Immature natural killer cell (primary cell): ENCODE results near the gene MRPS18B. TPM values are rescaled to one million over a fixed set of nuclear protein-coding genes. Genes with fewer than 3 reads are reported as not detected.

Source experiments
- DNase-seq, 3 donors: peaks; one replicate each; pipeline ENCODE4 v3.0.0; 2022; ENCODE audit warnings: mixed read lengths in 1 of 3
- H3K27ac Mint-ChIP-seq, 6 donors: one replicate each; pipeline ENCODE4 v1.8.0; 2020; ENCODE audit warnings: mixed read lengths in 6 of 6, mild to moderate bottlenecking in 5 of 6, inconsistent platforms in 4 of 6, moderate library complexity in 3 of 6
- H3K27me3 Mint-ChIP-seq, 3 donors: one replicate each; pipeline ENCODE4 v1.8.0; 2020 to 2021; ENCODE audit warnings: low read depth in 3 of 3, mild to moderate bottlenecking in 3 of 3, mixed read lengths in 3 of 3, moderate library complexity in 3 of 3, inconsistent platforms in 1 of 3
- H3K36me3 Mint-ChIP-seq, 3 donors: one replicate each; pipeline ENCODE4 v1.8.0; 2020; ENCODE audit warnings: mixed read lengths in 3 of 3, inconsistent platforms in 2 of 3, mild to moderate bottlenecking in 2 of 3
- H3K4me1 Mint-ChIP-seq, 2 donors: one replicate each; pipeline ENCODE4 v1.8.0; 2020; ENCODE audit warnings: inconsistent platforms in 2 of 2, mild to moderate bottlenecking in 2 of 2, mixed read lengths in 2 of 2, moderate library complexity in 1 of 2
- H3K4me3 Mint-ChIP-seq, 5 donors: one replicate each; pipeline ENCODE4 v1.8.0; 2020; ENCODE audit warnings: mild to moderate bottlenecking in 5 of 5, mixed read lengths in 5 of 5, inconsistent platforms in 3 of 5, moderate library complexity in 3 of 5
- H3K9me3 Mint-ChIP-seq, 6 donors: one replicate each; pipeline ENCODE4 v1.8.0; 2020; ENCODE audit warnings: mild to moderate bottlenecking in 6 of 6, mixed read lengths in 6 of 6, inconsistent platforms in 4 of 6, moderate library complexity in 3 of 6
- polyA plus RNA-seq, 3 donors: library from polyadenylated mRNA; unstranded; fragments of 300-500 nt; fragmentation: Illumina TruSeq; gene quantifications; one replicate each; pipeline ENCODE4 v1.2.3, GENCODE V29; 2021

Gene MRPS18B
- 100 to 1,000 TPM in 2 of 3 donors, 10 to 100 TPM in 1; 86.6 to 114 (median 102) TPM for polyA plus RNA-seq

DNA sequence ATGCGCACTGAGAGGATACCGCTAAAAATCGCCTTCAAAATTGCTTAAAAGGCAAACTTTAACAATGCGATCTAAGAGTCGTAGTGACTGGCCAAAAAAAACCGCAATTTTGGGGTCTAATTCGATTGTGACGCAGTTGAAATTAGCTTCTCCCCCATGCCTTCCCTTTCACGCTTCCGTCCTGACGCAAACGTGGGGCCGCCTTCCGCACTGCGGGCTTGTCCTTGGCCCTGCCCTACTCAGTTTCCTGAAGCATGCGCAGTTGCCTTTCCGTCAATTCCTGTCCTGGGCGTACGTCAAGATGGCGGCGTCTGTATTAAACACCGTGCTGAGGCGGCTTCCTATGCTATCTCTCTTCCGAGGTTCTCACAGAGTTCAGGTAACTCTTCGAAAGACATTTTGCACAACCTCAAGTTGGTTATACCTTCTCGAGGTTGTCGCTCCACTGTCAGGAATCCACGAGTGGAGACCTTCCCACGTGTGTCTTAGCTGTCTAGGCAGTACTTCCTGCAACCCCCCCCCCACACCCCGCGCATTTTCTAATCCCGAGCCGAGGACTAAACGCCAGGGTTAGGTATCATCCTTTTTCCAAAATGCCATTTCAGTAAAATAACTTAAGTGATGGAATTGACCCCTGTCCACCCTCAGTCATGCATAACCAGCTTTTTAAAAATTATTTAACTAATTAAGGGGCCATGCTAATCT is at the start of gene MRPS18B:
Gene MRPS18B (plus strand): TSS at position 276 of the 705 bp plus-strand sequence. CDS start 26 bp downstream, at position 302.
- peak; percentile 98 to 99 (median 99) for DNase-seq
- Mint-ChIP-seq H3K9me3 (peaks cover 0 to 9% (median 2%) of the 10 kb centered on the region in 6 donors), H3K27ac (peak within 1 kb of the TSS; percentile 99 to 100 (median 100)), H3K36me3 (peaks cover 24 to 34% (median 25%) of the 10 kb centered on the region in 3 donors), H3K27me3 (peaks cover 29 to 35% (median 35%) of the 10 kb centered on the region in 3 donors), H3K4me1 (peaks cover 39 to 42% of the 10 kb centered on the region in 2 donors), H3K4me3 (peak within 1 kb of the TSS; percentile 99 to 100 (median 99))

DNA sequence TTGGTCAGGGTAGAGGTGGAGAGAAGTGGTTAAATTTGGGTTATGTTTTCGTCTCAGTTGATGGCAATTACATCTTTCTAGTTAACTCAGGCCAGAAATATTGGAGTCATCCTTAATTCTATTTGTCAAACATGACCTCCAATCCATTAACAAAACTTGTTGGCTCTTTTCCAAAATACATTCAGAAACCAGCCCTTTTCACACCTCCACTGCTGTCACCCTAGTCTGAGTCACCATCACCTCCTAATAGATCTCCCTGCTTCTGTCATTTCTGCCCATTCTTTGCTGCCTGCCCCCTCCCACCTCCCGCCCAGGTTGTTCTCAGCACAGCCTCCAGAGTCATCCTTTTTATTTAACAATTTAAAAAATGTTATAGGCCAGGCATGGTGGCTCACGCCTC is 49.4 kb upstream of the MRPS18B start:
- peaks cover 37 to 40% of the 10 kb centered on the region in 2 donors for H3K4me1 Mint-ChIP-seq
- H3K27ac Mint-ChIP-seq = peak overlapping the region in 3 of 6 donors; percentile 39 to 86 (median 62)
- peak overlapping the region in 1 of 5 donors; percentile 69 for H3K4me3 Mint-ChIP-seq
- H3K9me3 Mint-ChIP-seq = no peaks in the 10 kb centered on the region
- H3K27me3 Mint-ChIP-seq = peaks cover 10 to 12% (median 11%) of the 10 kb centered on the region in 3 donors
- H3K36me3 Mint-ChIP-seq = peaks cover under 1 to 3% (median 3%) of the 10 kb centered on the region in 3 donors
- peak in 1 of 3 donors; percentile 70 for DNase-seq

GRCh38 chr6:30570263-30570662 is 47.4 kb upstream of the MRPS18B start:
- Mint-ChIP-seq H3K36me3 (peaks cover 0 to 3% (median 3%) of the 10 kb centered on the region in 3 donors), H3K27me3 (peaks cover 10 to 12% (median 11%) of the 10 kb centered on the region in 3 donors), H3K27ac (peak overlapping the region; percentile 99 to 100 (median 100)), H3K9me3 (no peaks in the 10 kb centered on the region), H3K4me3 (peak overlapping the region; percentile 96 to 100 (median 99)), H3K4me1 (peaks cover 51 to 56% of the 10 kb centered on the region in 2 donors)
- no peak for DNase-seq

DNA sequence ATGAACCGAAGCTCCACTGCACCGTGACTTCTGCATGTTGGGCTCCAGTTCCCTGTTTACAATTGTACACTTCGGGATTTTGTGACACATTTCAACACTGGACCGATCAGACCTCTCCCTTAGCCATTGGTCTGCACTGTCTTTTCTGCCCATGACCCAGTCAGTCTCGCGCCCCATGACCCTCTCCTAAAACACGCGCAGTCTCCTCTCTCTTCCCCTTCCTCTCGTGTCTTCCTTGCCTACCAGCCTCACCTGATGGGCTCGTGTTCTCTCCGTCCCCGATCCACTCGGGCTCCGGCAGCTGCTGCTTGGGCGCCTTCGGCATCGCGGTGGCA is 46.9 kb upstream of the MRPS18B start:
- Mint-ChIP-seq H3K27me3 (peaks cover 10 to 12% (median 11%) of the 10 kb centered on the region in 3 donors), H3K27ac (peak overlapping the region; percentile 99 to 100 (median 100)), H3K36me3 (peaks cover 0 to 3% (median 3%) of the 10 kb centered on the region in 3 donors), H3K9me3 (no peaks in the 10 kb centered on the region), H3K4me3 (peak overlapping the region; percentile 96 to 100 (median 99)), H3K4me1 (peaks cover 51 to 56% of the 10 kb centered on the region in 2 donors)
- no peak for DNase-seq

DNA sequence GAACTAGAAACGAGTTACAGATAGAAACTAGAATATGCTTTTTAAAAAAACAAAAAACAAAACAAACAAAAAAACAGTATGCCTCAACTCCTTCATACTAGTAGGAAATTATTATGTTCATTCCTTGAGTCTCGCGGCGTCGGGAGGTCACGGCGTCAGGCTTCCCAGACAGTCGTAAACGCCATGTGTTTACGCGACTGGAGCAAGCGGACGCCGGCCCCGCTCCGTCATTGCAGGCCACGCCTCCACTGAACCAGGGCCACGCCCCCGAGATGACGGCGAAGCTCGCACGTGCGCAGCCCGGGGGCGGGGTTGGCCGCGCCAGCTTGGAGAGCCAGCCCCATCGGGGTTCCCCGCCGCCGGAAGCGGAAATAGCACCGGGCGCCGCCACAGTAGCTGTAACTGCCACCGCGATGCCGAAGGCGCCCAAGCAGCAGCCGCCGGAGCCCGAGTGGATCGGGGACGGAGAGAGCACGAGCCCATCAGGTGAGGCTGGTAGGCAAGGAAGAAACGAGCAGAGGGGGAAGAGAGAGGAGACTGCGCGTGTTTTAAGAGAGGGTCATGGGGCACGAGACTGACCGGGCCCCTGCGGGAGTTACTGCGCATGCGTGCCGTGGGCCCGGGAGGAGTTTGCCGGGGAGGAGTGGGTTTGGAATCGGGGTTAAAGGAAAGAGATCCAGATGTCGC is 46.4 kb upstream of the MRPS18B start, which contains the start of gene ABCF1:
Gene ABCF1 (plus strand): TSS at position 368 of the 687 bp plus-strand sequence. CDS start 46 bp downstream, at position 414.
- Mint-ChIP-seq H3K27me3 (peaks cover 10 to 12% (median 11%) of the 10 kb centered on the region in 3 donors), H3K4me1 (peaks cover 51 to 57% of the 10 kb centered on the region in 2 donors), H3K4me3 (peak within 1 kb of the TSS; percentile 96 to 100 (median 99)), H3K27ac (peak within 1 kb of the TSS; percentile 99 to 100 (median 100)), H3K9me3 (no peaks in the 10 kb centered on the region), H3K36me3 (peaks cover 0 to 3% (median 3%) of the 10 kb centered on the region in 3 donors)
- peak; percentile 99 to 100 (median 100) for DNase-seq

DNA sequence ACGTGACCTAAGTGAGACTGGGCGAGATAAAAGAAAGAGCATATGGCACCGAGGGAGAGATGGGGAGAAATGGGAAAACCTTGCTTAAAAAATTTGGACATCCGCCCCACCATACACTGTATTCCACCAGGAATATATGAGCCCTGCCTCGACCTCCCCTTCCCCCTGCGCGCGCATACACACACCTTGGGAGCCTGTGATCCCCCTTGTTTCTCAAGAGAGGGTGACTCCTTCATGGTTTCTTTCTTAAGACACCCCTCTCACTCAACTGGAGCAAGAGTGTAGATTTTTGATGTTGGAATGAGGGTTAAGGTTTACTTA is 45.9 kb upstream of the MRPS18B start:
- Mint-ChIP-seq H3K36me3 (peaks cover 0 to 6% (median 6%) of the 10 kb centered on the region in 3 donors), H3K27ac (peak overlapping the region; percentile 99 to 100 (median 100)), H3K4me3 (peak overlapping the region; percentile 96 to 100 (median 99)), H3K27me3 (peaks cover 8 to 13% (median 12%) of the 10 kb centered on the region in 3 donors), H3K4me1 (peaks cover 55 to 62% of the 10 kb centered on the region in 2 donors), H3K9me3 (no peaks in the 10 kb centered on the region)
- DNase-seq = no peak

- Mint-ChIP-seq H3K36me3 (peaks cover 3 to 11% (median 10%) of the 10 kb centered on the region in 3 donors), H3K4me1 (peaks cover 59 to 66% of the 10 kb centered on the region in 2 donors)
These were observed 45.5 kb upstream of the MRPS18B start for GRCh38 chr6:30572148-30572547.

DNA sequence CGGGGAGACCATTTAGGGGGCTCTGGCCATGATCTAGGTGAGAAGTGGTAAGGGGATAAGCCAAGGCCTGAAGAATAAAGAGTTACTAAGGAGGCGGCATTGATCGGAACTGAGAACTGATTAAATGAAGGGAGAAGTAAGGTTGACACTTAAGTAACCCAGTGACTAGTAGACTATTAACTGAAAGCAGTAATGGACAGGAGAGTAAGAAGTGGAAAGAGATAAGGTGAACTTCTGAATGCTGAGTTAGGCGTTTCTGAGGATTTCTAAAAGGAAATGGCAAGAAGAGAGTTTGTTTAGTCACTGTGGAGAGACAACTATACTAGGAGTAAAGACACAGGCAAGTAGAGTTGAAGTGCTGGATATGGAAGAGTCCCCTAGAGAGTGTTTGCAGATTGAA is 44.5 kb upstream of the MRPS18B start:
- peaks cover 61 to 69% of the 10 kb centered on the region in 2 donors for H3K4me1 Mint-ChIP-seq
- H3K36me3 Mint-ChIP-seq = peaks cover 13 to 20% (median 20%) of the 10 kb centered on the region in 3 donors

More at GRCh38 chr6:30572148-30572547, 45.5 kb upstream of the MRPS18B start:
- Mint-ChIP-seq H3K4me3 (peak overlapping the region; percentile 96 to 100 (median 99)), H3K27me3 (peaks cover 8 to 14% (median 12%) of the 10 kb centered on the region in 3 donors), H3K27ac (peak overlapping the region; percentile 99 to 100 (median 100)), H3K9me3 (no peaks in the 10 kb centered on the region)
- no peak for DNase-seq

GRCh38 chr6:30578051-30578450 is 39.6 kb upstream of the MRPS18B start:
- no peak for DNase-seq
- Mint-ChIP-seq H3K36me3 (peaks cover 38 to 54% (median 41%) of the 10 kb centered on the region in 3 donors), H3K4me1 (peaks cover 26 to 31% of the 10 kb centered on the region in 2 donors), H3K27me3 (peaks cover 0 to 9% (median 2%) of the 10 kb centered on the region in 3 donors), H3K9me3 (no peaks in the 10 kb centered on the region), H3K27ac (peak overlapping the region in 1 of 6 donors; percentile 42), H3K4me3 (no peak overlapping the region)

More for the DNA sequence above, 44.5 kb upstream of the MRPS18B start:
- peak overlapping the region; percentile 2 to 31 (median 13) for H3K4me3 Mint-ChIP-seq
- no peaks in the 10 kb centered on the region for H3K9me3 Mint-ChIP-seq
- DNase-seq = no peak
- H3K27me3 Mint-ChIP-seq = peaks cover 8 to 14% (median 12%) of the 10 kb centered on the region in 3 donors
- peak overlapping the region; percentile 15 to 100 (median 100) for H3K27ac Mint-ChIP-seq

GRCh38 chr6:30583921-30584320 is 33.7 kb upstream of the MRPS18B start:
- DNase-seq = no peak
- Mint-ChIP-seq H3K4me1 (no peaks in the 10 kb centered on the region), H3K27me3 (peaks cover 0 to 8% (median 5%) of the 10 kb centered on the region in 3 donors), H3K27ac (peak overlapping the region in 3 of 6 donors; percentile 17 to 48 (median 40)), H3K9me3 (no peaks in the 10 kb centered on the region), H3K4me3 (no peak overlapping the region), H3K36me3 (peaks cover 20 to 72% (median 33%) of the 10 kb centered on the region in 3 donors)

DNA sequence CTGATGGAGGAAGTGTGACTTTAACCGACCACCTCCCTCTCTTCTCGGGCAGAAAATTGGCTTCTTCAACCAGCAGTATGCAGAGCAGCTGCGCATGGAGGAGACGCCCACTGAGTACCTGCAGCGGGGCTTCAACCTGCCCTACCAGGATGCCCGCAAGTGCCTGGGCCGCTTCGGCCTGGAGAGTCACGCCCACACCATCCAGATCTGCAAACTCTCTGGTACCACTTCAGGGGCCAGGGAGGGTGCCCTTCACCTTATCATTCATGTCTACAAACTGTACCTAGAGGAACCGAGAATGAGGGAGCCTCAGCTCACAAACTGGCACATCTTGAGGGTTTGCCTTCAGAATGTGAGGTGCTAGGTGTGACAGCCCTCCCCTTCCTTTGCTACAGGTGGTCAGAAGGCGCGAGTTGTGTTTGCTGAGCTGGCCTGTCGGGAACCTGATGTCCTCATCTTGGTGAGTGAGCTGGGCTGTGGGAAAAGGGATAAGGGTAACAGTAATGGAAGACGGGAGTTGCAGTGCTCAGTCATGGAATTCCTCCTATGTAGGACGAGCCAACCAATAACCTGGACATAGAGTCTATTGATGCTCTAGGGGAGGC is 27.8 kb upstream of the MRPS18B start:
- DNase-seq = no peak
- Mint-ChIP-seq H3K27me3 (peaks cover 0 to 6% (median 1%) of the 10 kb centered on the region in 3 donors), H3K9me3 (no peaks in the 10 kb centered on the region), H3K36me3 (peaks cover 10 to 61% (median 31%) of the 10 kb centered on the region in 3 donors), H3K27ac (peak overlapping the region in 3 of 6 donors; percentile 12 to 72 (median 55)), H3K4me1 (peaks cover 0 to 13% of the 10 kb centered on the region in 2 donors), H3K4me3 (no peak overlapping the region)

DNA sequence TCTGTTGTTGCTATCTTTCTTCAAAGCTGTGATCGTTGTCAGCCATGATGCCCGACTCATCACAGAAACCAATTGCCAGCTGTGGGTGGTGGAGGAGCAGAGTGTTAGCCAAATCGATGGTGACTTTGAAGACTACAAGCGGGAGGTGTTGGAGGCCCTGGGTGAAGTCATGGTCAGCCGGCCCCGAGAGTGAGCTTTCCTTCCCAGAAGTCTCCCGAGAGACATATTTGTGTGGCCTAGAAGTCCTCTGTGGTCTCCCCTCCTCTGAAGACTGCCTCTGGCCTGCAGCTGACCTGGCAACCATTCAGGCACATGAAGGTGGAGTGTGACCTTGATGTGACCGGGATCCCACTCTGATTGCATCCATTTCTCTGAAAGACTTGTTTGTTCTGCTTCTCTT is 27.1 kb upstream of the MRPS18B start:
- H3K36me3 Mint-ChIP-seq = peaks cover 10 to 56% (median 31%) of the 10 kb centered on the region in 3 donors
- H3K4me3 Mint-ChIP-seq = no peak overlapping the region
- no peak for DNase-seq
- H3K27ac Mint-ChIP-seq = peak overlapping the region in 4 of 6 donors; percentile 30 to 72 (median 55)
- peaks cover 0 to 16% of the 10 kb centered on the region in 2 donors for H3K4me1 Mint-ChIP-seq
- H3K27me3 Mint-ChIP-seq = peaks cover 0 to 6% (median 1%) of the 10 kb centered on the region in 3 donors
- no peaks in the 10 kb centered on the region for H3K9me3 Mint-ChIP-seq

GRCh38 chr6:30591008-30591407 is 26.6 kb upstream of the MRPS18B start:
- Mint-ChIP-seq H3K36me3 (peaks cover 10 to 53% (median 31%) of the 10 kb centered on the region in 3 donors), H3K4me3 (no peak overlapping the region), H3K4me1 (peaks cover 0 to 18% of the 10 kb centered on the region in 2 donors), H3K9me3 (no peaks in the 10 kb centered on the region), H3K27ac (peak overlapping the region in 3 of 6 donors; percentile 30 to 72 (median 55)), H3K27me3 (peaks cover 0 to 6% (median 1%) of the 10 kb centered on the region in 3 donors)
- DNase-seq = no peak
